H1 (cell line): ENCODE measurements around the gene DNAJC17.

Experiments
- ATF3 ChIP-seq: IDR thresholded peaks from 2 replicates; pipeline ENCODE4 v1.6.1; 2011; ENCODE audit warnings: low read depth, mild to moderate bottlenecking, low read length; ENCODE audit not compliant: insufficient read depth
- BRCA1 ChIP-seq: IDR thresholded peaks from 2 replicates; pipeline ENCODE4 v1.6.1; 2012; ENCODE audit warnings: low read depth, low read length, improper control_type of control experiment
- CEBPB ChIP-seq: IDR thresholded peaks from 2 replicates; pipeline ENCODE4 v1.6.1; 2012; ENCODE audit warnings: low read depth, low read length
- CREB1 ChIP-seq: IDR thresholded peaks from 2 replicates; pipeline ENCODE4 v1.6.1; 2012; ENCODE audit warnings: inconsistent platforms
- CTCF ChIP-seq, 3 experiments: IDR thresholded peaks; 1 replicate in 2 of 3; 2 replicates in 1 of 3; pipeline versions ENCODE4 v1.5.1 to v1.6.1; 2011; ENCODE audit warnings: low read length in 3 of 3, mild to moderate bottlenecking in 3 of 3, inconsistent platforms in 2 of 3, low read depth in 1 of 3, moderate library complexity in 1 of 3; ENCODE audit not compliant: insufficient read depth in 1 of 3; ENCODE audit errors: control extremely low read depth in 1 of 3
- JUN ChIP-seq: IDR thresholded peaks from 2 replicates; pipeline ENCODE4 v1.6.1; 2011; ENCODE audit warnings: low read depth, mild to moderate bottlenecking, improper control_type of control experiment, low read length
- JUND ChIP-seq: IDR thresholded peaks from 2 replicates; pipeline ENCODE4 v1.6.1; 2011; ENCODE audit warnings: mild to moderate bottlenecking, improper control_type of control experiment, low read length
- POLR2A ChIP-seq, 2 experiments: IDR thresholded peaks; 1 replicate in 1 of 2; 2 replicates in 1 of 2; pipeline ENCODE4 v1.6.1; 2011; ENCODE audit warnings: low read depth in 2 of 2, low read length in 2 of 2, mild to moderate bottlenecking in 2 of 2; ENCODE audit errors: control extremely low read depth in 1 of 2
- RFX5 ChIP-seq: IDR thresholded peaks from 2 replicates; pipeline ENCODE4 v1.6.1; 2011; ENCODE audit warnings: low read depth, low read length, improper control_type of control experiment, borderline replicate concordance
- SIRT6 ChIP-seq: IDR thresholded peaks from one replicate; pipeline ENCODE4 v1.7.1; 2012; ENCODE audit warnings: low read length, inconsistent platforms
- SUZ12 ChIP-seq: fragments of 200-600 bp; sonication (generic); IDR thresholded peaks from 2 replicates; pipeline ENCODE4 v1.6.1; 2012; ENCODE audit warnings: mild to moderate bottlenecking, inconsistent platforms, low read length, moderate library complexity, mixed read lengths
- ZNF274 ChIP-seq: IDR thresholded peaks from 2 replicates; pipeline ENCODE4 v1.7.0; 2012; ENCODE audit warnings: low read length, borderline replicate concordance; ENCODE audit errors: extremely low read depth

GRCh38 chr15:40831861-40832260 lies 24.6 kb upstream of the DNAJC17 start:
- no peak for TF ChIP-seq POLR2A (IDR thresholded peaks at IDR 0.05; ENCODE audit: control extremely low read depth in 1 of 2, low read depth in 2 of 2, low read length in 2 of 2)
- no peak for TF ChIP-seq RFX5
- TF ChIP-seq CTCF (IDR thresholded peaks at IDR 0.05; ENCODE audit: control extremely low read depth in 1 of 3, insufficient read depth in 1 of 3, low read depth in 1 of 3, low read length in 3 of 3) = no peak
- TF ChIP-seq ZNF274 = no peak
- no peak for TF ChIP-seq CEBPB
- TF ChIP-seq JUN = no peak
- no peak for TF ChIP-seq JUND
- TF ChIP-seq ATF3 = no peak
- no peak for TF ChIP-seq BRCA1
- no peak for TF ChIP-seq SIRT6
- TF ChIP-seq SUZ12 = no peak
- TF ChIP-seq CREB1 = no peak
